ENCODE measurements around the gene C1orf232.

The C1orf232 gene

DNA sequence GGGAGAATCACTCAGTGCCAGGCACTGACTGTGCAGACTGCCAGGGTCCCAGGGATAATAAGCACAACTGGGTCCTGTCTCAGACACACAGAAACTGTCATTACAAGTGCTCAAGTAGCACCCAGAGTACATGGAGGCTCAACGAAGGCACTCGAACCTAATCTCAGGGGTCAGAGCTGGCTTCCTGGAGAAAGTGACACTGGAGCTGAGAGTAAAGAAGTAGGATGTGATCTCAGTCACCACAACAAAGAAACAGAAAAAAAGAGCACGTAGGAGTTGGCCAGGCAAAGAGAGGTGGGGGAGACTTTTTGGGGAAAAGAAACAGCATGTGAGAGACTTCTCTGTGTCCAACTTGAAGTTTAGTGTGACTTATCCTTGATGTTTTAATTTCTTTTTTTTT lies 23.0 kb upstream of the C1orf232 start:
- no peak overlapping the region for H3K4me3 ChIP-seq (ENCODE audit: low read length in 2 of 2)

DNA sequence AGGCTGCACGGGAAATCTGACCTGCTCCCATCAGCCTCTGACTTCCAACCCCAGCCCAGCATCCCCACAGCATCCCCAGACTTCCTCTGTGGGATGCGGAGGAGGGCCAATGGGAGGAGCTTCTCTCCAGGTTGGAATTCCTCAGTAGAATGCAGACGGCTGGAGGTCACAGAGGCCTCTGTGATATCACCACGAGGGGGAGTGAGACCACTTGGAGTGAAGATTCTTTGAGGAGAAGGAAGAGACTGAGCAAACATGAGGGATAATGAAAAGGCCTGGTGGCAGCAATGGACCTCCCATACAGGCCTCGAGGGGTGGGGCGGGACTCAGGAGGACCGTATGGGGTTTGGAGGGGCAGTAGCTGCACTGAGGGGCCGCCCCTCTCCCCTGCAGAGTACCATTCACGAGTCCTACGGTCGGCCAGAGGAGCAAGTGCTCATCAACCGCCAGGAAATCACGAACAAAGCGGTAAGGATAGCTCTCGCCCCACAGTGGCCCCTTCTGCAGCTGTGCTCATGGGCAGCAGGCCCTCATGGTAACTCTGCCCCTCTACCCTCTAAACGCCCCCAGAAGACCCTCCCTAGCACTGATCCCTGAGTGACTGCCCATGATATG lies 21.7 kb upstream of the C1orf232 start, which contains the start of gene CATSPER4:
TSS of gene CATSPER4 (plus strand) at position 230 of the 615 bp plus-strand sequence. CDS start at position 256, 26 bp downstream.
- Histone ChIP-seq H3K27ac (ENCODE audit: low read length) (no peak within 1 kb of the TSS), H3K36me3 (ENCODE audit: control insufficient read depth in 2 of 2, insufficient read depth in 2 of 2, low read length in 2 of 2) (no peaks in the 10 kb centered on the region), H3K4me1 (ENCODE audit: control insufficient read depth, insufficient read depth, low read length) (no peaks in the 10 kb centered on the region), H3K27me3 (ENCODE audit: control insufficient read depth in 1 of 2, insufficient read depth in 2 of 2, low read length in 2 of 2) (no peaks in the 10 kb centered on the region), H3K4me3 (ENCODE audit: low read length in 2 of 2) (no peak within 1 kb of the TSS), H3K9ac (ENCODE audit: low read length in 2 of 2) (no peak within 1 kb of the TSS), H3K9me3 (ENCODE audit: control insufficient read depth in 2 of 2, low read length in 2 of 2) (no peaks in the 10 kb centered on the region)

More for the DNA sequence above, 23.0 kb upstream of the C1orf232 start:
- H3K36me3 ChIP-seq (ENCODE audit: control insufficient read depth in 2 of 2, insufficient read depth in 2 of 2, low read length in 2 of 2), result no peaks in the 10 kb centered on the region
- no peaks in the 10 kb centered on the region for H3K4me1 ChIP-seq (ENCODE audit: control insufficient read depth, insufficient read depth, low read length)
- H3K9me3 ChIP-seq (ENCODE audit: control insufficient read depth in 2 of 2, low read length in 2 of 2), result no peaks in the 10 kb centered on the region
- no peak overlapping the region for H3K27ac ChIP-seq (ENCODE audit: low read length)
- no peaks in the 10 kb centered on the region for H3K27me3 ChIP-seq (ENCODE audit: control insufficient read depth in 1 of 2, insufficient read depth in 2 of 2, low read length in 2 of 2)
- H3K9ac ChIP-seq (ENCODE audit: low read length in 2 of 2), result no peak overlapping the region

DNA sequence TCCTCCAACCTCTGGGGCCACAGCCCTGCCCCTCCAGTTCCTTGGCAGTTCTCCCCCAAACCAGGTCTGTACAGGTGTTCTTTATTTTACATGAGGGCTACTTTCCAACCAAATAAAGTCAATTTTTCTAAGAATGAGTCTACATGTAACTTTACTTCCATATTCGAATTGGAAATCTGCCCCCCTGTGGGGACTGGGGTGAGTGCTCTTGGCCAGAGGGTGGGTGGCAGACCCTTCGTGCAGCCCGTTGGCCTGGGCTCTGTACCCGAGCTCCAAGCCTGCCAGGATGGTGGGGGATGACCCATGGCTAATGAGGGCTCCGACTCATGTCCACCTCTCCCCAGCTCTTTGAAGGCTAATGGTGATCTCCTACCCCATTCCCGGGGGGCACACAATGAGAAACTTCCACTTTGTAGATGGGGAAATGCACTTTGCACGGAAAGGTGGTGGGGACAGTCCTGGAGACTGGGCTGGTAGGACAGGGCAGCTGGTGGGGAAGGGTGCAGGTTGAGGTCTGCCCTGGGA lies 21.1 kb upstream of the C1orf232 start:
- Histone ChIP-seq H3K4me3 (ENCODE audit: low read length in 2 of 2) (no peak overlapping the region), H3K27ac (ENCODE audit: low read length) (no peak overlapping the region), H3K4me1 (ENCODE audit: control insufficient read depth, insufficient read depth, low read length) (no peaks in the 10 kb centered on the region), H3K36me3 (ENCODE audit: control insufficient read depth in 2 of 2, insufficient read depth in 2 of 2, low read length in 2 of 2) (no peaks in the 10 kb centered on the region), H3K27me3 (ENCODE audit: control insufficient read depth in 1 of 2, insufficient read depth in 2 of 2, low read length in 2 of 2) (no peaks in the 10 kb centered on the region), H3K9ac (ENCODE audit: low read length in 2 of 2) (no peak overlapping the region), H3K9me3 (ENCODE audit: control insufficient read depth in 2 of 2, low read length in 2 of 2) (no peaks in the 10 kb centered on the region)

DNA sequence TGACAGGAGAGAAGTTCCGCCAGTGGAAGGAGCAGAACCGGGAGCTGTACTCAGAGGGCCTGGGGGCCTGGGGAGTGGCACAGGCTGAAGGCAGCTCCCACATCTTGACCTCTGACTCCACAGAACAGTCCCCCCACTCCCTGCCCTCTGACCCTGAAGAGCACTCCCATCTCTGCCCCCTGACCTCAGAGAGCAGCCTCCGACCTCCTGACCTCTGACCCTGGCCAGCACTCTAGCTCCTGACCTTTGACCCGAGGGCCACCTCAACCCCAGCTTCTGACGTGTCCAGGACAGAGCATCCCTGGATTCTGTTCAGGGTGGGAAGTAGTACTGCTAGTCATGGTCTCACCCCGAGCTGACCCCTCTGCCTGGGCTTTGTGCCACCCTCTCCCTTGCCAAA lies 20.6 kb upstream of the C1orf232 start:
- Histone ChIP-seq H3K4me1 (ENCODE audit: control insufficient read depth, insufficient read depth, low read length) (no peaks in the 10 kb centered on the region), H3K27ac (ENCODE audit: low read length) (no peak overlapping the region), H3K27me3 (ENCODE audit: control insufficient read depth in 1 of 2, insufficient read depth in 2 of 2, low read length in 2 of 2) (no peaks in the 10 kb centered on the region), H3K36me3 (ENCODE audit: control insufficient read depth in 2 of 2, insufficient read depth in 2 of 2, low read length in 2 of 2) (no peaks in the 10 kb centered on the region), H3K9ac (ENCODE audit: low read length in 2 of 2) (no peak overlapping the region), H3K4me3 (ENCODE audit: low read length in 2 of 2) (no peak overlapping the region), H3K9me3 (ENCODE audit: control insufficient read depth in 2 of 2, low read length in 2 of 2) (no peaks in the 10 kb centered on the region)

DNA sequence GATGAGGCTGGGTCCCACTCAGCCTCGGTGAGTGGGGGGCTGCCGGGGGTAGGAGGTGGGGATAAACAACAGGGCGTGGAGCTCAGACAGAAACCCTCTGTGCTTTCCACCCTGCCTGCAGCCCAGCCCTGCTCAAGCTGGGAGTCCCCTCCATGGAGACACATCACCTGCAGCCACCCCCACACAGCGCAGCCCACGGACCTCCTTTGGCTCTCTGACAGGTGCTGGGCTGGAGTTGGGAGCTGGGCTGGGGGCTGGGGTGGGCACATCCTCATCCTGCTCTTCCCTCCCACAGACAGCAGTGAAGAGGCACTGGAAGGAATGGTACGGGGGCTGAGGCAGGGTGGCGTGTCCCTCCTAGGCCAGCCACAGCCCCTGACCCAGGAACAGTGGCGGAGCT lies 19.7 kb upstream of the C1orf232 start:
- no peaks in the 10 kb centered on the region for H3K27me3 ChIP-seq (ENCODE audit: control insufficient read depth in 1 of 2, insufficient read depth in 2 of 2, low read length in 2 of 2)
- no peaks in the 10 kb centered on the region for H3K4me1 ChIP-seq (ENCODE audit: control insufficient read depth, insufficient read depth, low read length)
- H3K27ac ChIP-seq (ENCODE audit: low read length), result no peak overlapping the region
- no peak overlapping the region for H3K4me3 ChIP-seq (ENCODE audit: low read length in 2 of 2)
- no peaks in the 10 kb centered on the region for H3K36me3 ChIP-seq (ENCODE audit: control insufficient read depth in 2 of 2, insufficient read depth in 2 of 2, low read length in 2 of 2)
- no peaks in the 10 kb centered on the region for H3K9me3 ChIP-seq (ENCODE audit: control insufficient read depth in 2 of 2, low read length in 2 of 2)
- no peak overlapping the region for H3K9ac ChIP-seq (ENCODE audit: low read length in 2 of 2)

DNA sequence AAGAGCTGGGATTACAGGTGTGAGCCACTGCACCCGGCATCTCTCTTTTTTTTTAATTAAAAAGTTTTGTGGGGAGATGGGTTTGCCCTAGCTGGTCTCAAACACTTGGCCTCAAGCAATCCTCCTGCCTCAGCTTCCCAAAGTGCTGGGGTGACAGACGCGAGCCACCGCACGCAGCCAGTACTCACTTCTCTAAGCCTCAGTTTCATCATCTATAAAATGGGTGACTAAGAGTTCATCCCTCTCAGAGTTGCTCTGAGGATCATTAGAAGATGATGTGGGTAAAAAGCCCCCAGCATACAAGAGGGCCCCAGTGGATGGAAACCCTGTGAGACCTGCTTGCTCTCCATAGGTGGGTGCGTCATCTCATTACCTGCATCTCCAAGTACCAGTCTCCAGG lies 19.1 kb upstream of the C1orf232 start:
- Histone ChIP-seq H3K27me3 (ENCODE audit: control insufficient read depth in 1 of 2, insufficient read depth in 2 of 2, low read length in 2 of 2) (no peaks in the 10 kb centered on the region), H3K27ac (ENCODE audit: low read length) (no peak overlapping the region), H3K9ac (ENCODE audit: low read length in 2 of 2) (no peak overlapping the region), H3K36me3 (ENCODE audit: control insufficient read depth in 2 of 2, insufficient read depth in 2 of 2, low read length in 2 of 2) (no peaks in the 10 kb centered on the region), H3K9me3 (ENCODE audit: control insufficient read depth in 2 of 2, low read length in 2 of 2) (no peaks in the 10 kb centered on the region), H3K4me1 (ENCODE audit: control insufficient read depth, insufficient read depth, low read length) (no peaks in the 10 kb centered on the region), H3K4me3 (ENCODE audit: low read length in 2 of 2) (no peak overlapping the region)

DNA sequence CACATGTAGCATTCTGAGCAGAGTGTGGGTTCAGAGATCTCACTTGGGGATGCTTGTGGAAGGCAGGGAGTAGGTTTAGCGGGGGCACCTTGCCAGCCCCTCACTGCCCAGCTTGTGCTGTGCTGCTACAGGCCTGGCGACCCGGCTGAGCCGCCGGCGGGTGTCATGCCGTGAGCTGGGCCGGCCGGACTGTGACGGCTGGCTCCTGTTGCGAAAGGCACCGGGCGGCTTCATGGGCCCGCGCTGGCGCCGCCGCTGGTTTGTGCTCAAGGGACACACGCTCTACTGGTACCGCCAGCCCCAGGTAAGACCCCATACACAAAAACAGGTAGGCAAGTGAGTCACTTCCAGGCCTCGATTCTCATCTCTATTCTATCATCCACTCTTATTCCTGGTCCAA lies 16.1 kb upstream of the C1orf232 start:
- H3K4me1 ChIP-seq (ENCODE audit: control insufficient read depth, insufficient read depth, low read length), result no peaks in the 10 kb centered on the region
- H3K4me3 ChIP-seq (ENCODE audit: low read length in 2 of 2), result no peak overlapping the region
- no peaks in the 10 kb centered on the region for H3K27me3 ChIP-seq (ENCODE audit: control insufficient read depth in 1 of 2, insufficient read depth in 2 of 2, low read length in 2 of 2)
- H3K9ac ChIP-seq (ENCODE audit: low read length in 2 of 2), result no peak overlapping the region
- no peaks in the 10 kb centered on the region for H3K36me3 ChIP-seq (ENCODE audit: control insufficient read depth in 2 of 2, insufficient read depth in 2 of 2, low read length in 2 of 2)
- H3K27ac ChIP-seq (ENCODE audit: low read length), result no peak overlapping the region
- no peaks in the 10 kb centered on the region for H3K9me3 ChIP-seq (ENCODE audit: control insufficient read depth in 2 of 2, low read length in 2 of 2)

DNA sequence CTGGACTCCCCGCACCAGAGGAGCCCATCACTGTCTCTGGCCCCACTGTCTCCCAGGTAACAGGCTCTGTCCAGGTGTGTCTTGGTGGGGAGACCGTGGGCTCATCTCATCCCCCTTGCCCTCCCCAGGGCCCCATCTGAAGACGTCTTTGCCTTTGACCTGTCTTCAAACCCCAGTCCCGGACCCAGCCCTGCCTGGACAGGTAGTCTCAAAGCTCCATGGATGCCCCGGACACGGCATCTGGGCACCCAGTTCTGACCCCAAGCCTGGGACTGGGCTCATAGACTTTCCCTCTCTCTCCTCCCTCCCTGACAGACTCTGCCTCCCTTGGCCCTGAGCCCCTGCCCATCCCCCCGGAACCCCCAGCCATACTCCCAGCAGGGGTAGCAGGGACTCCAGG lies 15.3 kb upstream of the C1orf232 start:
- Histone ChIP-seq H3K36me3 (ENCODE audit: control insufficient read depth in 2 of 2, insufficient read depth in 2 of 2, low read length in 2 of 2) (no peaks in the 10 kb centered on the region), H3K4me3 (ENCODE audit: low read length in 2 of 2) (no peak overlapping the region), H3K9ac (ENCODE audit: low read length in 2 of 2) (no peak overlapping the region), H3K4me1 (ENCODE audit: control insufficient read depth, insufficient read depth, low read length) (no peaks in the 10 kb centered on the region), H3K27me3 (ENCODE audit: control insufficient read depth in 1 of 2, insufficient read depth in 2 of 2, low read length in 2 of 2) (no peaks in the 10 kb centered on the region), H3K27ac (ENCODE audit: low read length) (no peak overlapping the region), H3K9me3 (ENCODE audit: control insufficient read depth in 2 of 2, low read length in 2 of 2) (no peaks in the 10 kb centered on the region)

DNA sequence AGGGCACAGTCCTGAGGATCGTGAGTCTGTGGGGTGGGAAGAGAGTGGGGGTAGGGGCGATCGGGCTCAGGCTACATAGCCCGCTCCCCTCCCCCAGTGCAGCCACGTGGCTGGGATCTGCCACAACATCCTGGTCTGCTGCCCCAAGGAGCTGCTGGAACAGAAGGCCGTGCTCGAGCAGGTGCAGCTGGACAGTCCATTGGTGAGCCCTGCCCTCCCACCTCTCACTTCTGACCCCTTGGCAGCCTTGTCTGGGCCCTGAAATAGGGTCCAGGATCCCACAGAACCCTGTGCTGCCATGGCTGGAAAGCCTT lies 13.6 kb upstream of the C1orf232 start:
- Histone ChIP-seq H3K4me3 (ENCODE audit: low read length in 2 of 2) (no peak overlapping the region), H3K27me3 (ENCODE audit: control insufficient read depth in 1 of 2, insufficient read depth in 2 of 2, low read length in 2 of 2) (no peaks in the 10 kb centered on the region), H3K9me3 (ENCODE audit: control insufficient read depth in 2 of 2, low read length in 2 of 2) (no peaks in the 10 kb centered on the region), H3K27ac (ENCODE audit: low read length) (no peak overlapping the region), H3K36me3 (ENCODE audit: control insufficient read depth in 2 of 2, insufficient read depth in 2 of 2, low read length in 2 of 2) (no peaks in the 10 kb centered on the region), H3K9ac (ENCODE audit: low read length in 2 of 2) (no peak overlapping the region), H3K4me1 (ENCODE audit: control insufficient read depth, insufficient read depth, low read length) (no peaks in the 10 kb centered on the region)

DNA sequence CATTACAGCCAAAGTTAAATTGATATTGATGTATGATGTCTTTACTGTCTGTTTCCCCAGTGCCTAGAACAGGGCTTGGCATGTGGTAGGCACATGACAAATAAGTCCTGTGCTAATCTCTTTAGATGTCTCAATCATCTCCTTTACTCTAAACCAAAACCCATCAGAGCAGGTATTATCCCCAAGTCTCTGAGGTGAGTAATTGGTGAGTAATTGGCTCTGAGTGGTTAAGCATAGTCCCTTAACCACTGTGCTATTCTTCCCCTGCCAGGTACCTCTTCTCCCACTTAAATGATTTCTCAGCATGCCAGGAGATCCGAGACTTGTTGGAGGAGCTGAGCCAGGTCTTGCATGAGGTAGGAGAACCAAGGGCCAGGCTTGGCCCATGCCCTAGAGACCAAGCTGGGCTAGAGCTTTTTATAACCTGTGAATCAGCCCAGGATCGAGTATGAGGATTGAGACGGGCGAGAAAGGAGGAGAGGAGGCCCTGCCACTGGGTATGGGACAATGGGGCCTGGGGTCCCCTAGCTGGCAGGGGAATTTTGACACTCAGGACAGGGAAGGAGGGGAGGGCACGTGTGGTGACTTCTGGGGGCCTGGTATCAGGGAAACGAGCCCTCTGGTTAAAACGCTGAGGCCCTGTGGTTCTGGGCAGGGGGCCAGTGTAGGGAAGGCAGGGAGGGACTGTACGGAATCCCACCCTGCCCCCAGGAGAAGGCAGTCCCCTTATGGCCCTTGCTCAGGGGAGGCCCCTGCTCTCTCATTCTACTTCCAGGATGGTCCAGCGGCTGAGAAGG lies 13.0 kb upstream of the C1orf232 start:
- no peak overlapping the region for H3K9ac ChIP-seq (ENCODE audit: low read length in 2 of 2)
- no peaks in the 10 kb centered on the region for H3K4me1 ChIP-seq (ENCODE audit: control insufficient read depth, insufficient read depth, low read length)
- no peaks in the 10 kb centered on the region for H3K9me3 ChIP-seq (ENCODE audit: control insufficient read depth in 2 of 2, low read length in 2 of 2)
- no peaks in the 10 kb centered on the region for H3K27me3 ChIP-seq (ENCODE audit: control insufficient read depth in 1 of 2, insufficient read depth in 2 of 2, low read length in 2 of 2)
- H3K27ac ChIP-seq (ENCODE audit: low read length), result no peak overlapping the region
- no peak overlapping the region for H3K4me3 ChIP-seq (ENCODE audit: low read length in 2 of 2)
- no peaks in the 10 kb centered on the region for H3K36me3 ChIP-seq (ENCODE audit: control insufficient read depth in 2 of 2, insufficient read depth in 2 of 2, low read length in 2 of 2)

DNA sequence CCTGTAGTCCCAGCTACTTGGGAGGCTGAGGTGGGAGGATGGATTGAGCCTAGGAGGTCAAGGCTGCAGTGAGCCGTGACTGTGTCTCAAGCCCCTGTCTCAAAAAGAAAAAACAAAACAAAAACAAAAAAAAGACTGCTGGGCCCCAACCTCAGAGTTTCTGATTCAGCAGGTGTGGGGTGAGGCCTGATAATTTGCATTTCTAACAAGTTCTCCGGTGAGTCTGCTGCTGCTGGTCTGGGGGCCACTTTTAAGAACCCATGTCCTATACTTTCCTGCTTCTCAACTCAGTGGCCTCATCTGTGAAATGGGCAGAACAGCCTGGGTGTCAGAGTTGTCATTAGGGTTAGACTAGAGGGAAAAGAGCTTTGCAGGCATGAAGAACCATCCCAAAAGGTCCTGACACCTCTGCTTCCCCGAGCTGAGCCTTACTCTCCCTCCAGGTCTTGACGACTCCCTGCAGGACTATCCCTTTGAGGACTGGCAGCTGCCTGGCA lies 11.3 kb upstream of the C1orf232 start:
- Histone ChIP-seq H3K4me1 (ENCODE audit: control insufficient read depth, insufficient read depth, low read length) (no peaks in the 10 kb centered on the region), H3K27ac (ENCODE audit: low read length) (no peak overlapping the region), H3K9ac (ENCODE audit: low read length in 2 of 2) (no peak overlapping the region), H3K4me3 (ENCODE audit: low read length in 2 of 2) (no peak overlapping the region), H3K36me3 (ENCODE audit: control insufficient read depth in 2 of 2, insufficient read depth in 2 of 2, low read length in 2 of 2) (no peaks in the 10 kb centered on the region), H3K27me3 (ENCODE audit: control insufficient read depth in 1 of 2, insufficient read depth in 2 of 2, low read length in 2 of 2) (no peaks in the 10 kb centered on the region), H3K9me3 (ENCODE audit: control insufficient read depth in 2 of 2, low read length in 2 of 2) (no peaks in the 10 kb centered on the region)
